DND-41 (cell line): ENCODE data around the gene CDH23.

ENCODE experiments used
- CTCF ChIP-seq: IDR thresholded peaks from 2 replicates; pipeline ENCODE4 v1.5.1; 2012; ENCODE audit warnings: borderline replicate concordance, low read length, moderate library complexity, mild to moderate bottlenecking; ENCODE audit not compliant: poor library complexity, severe bottlenecking; ENCODE audit errors: extremely low read depth
- EZH2 ChIP-seq: IDR thresholded peaks from 3 replicates; pipeline ENCODE4 v1.6.1; 2012; ENCODE audit warnings: borderline replicate concordance, low read depth, mild to moderate bottlenecking, moderate library complexity, low read length, inconsistent platforms; ENCODE audit not compliant: severe bottlenecking

- no peak for TF ChIP-seq CTCF
- TF ChIP-seq EZH2 = no peak
These were observed 120.2 kb downstream of the CDH23 start for GRCh38 chr10:71516890-71517289.
